Measurements from ENCODE around the gene SLC13A4. TPM values are rescaled to one million over a fixed set of nuclear protein-coding genes. Genes with fewer than 3 reads are reported as not detected.
"Not testable (repeated sequence)": the region's sequence is repeated elsewhere in the genome, so short reads cannot be mapped to it uniquely, and the experiment has no call there.

Gene SLC13A4
- not detected in 2 replicates for total RNA-seq

GRCh38 chr7:135728136-135728669 lies at the start of gene SLC13A4:
SLC13A4 (minus strand) TSS chr7:135728186; CDS start chr7:135727496, 690 bp downstream.
- no peak for DNase-seq (ENCODE audit: low read depth)
- H3K4me3 ChIP-seq (ENCODE audit: low read depth, low read length): no peak within 1 kb of the TSS
- no peak for TF ChIP-seq CTCF (conservative IDR thresholded peaks at IDR 0.05; ENCODE audit: low read depth, low read length)

GRCh38 chr7:135775915-135776314 lies 47.9 kb upstream of the SLC13A4 start:
- not testable (repeated sequence) for H3K4me3 ChIP-seq (ENCODE audit: low read depth, low read length)

GRCh38 chr7:135775230-135775629 lies 47.2 kb upstream of the SLC13A4 start:
- no peak overlapping the region for H3K4me3 ChIP-seq (ENCODE audit: low read depth, low read length)
- DNase-seq (ENCODE audit: low read depth): no peak
- no peak for TF ChIP-seq CTCF (conservative IDR thresholded peaks at IDR 0.05; ENCODE audit: low read depth, low read length)

More at GRCh38 chr7:135775915-135776314, 47.9 kb upstream of the SLC13A4 start:
- DNase-seq (ENCODE audit: low read depth): not testable (repeated sequence)

GRCh38 chr7:135774284-135774683 lies 46.3 kb upstream of the SLC13A4 start:
- TF ChIP-seq CTCF (conservative IDR thresholded peaks at IDR 0.05; ENCODE audit: low read depth, low read length): no peak
- no peak overlapping the region for H3K4me3 ChIP-seq (ENCODE audit: low read depth, low read length)
- DNase-seq (ENCODE audit: low read depth): peak; percentile 58

GRCh38 chr7:135773464-135773863 lies 45.5 kb upstream of the SLC13A4 start:
- H3K4me3 ChIP-seq (ENCODE audit: low read depth, low read length): no peak overlapping the region
- TF ChIP-seq CTCF (conservative IDR thresholded peaks at IDR 0.05; ENCODE audit: low read depth, low read length): no peak
- DNase-seq (ENCODE audit: low read depth): no peak

GRCh38 chr7:135772639-135773222 lies 44.7 kb upstream of the SLC13A4 start:
- no peak for DNase-seq (ENCODE audit: low read depth)
- TF ChIP-seq CTCF (conservative IDR thresholded peaks at IDR 0.05; ENCODE audit: low read depth, low read length): no peak
- H3K4me3 ChIP-seq (ENCODE audit: low read depth, low read length): no peak overlapping the region

- DNase-seq (ENCODE audit: low read depth): no peak
- TF ChIP-seq CTCF (conservative IDR thresholded peaks at IDR 0.05; ENCODE audit: low read depth, low read length): no peak
- H3K4me3 ChIP-seq (ENCODE audit: low read depth, low read length): no peak overlapping the region
Measured at GRCh38 chr7:135771961-135772638, 44.1 kb upstream of the SLC13A4 start.
